ENCODE results near the gene FOXB1. TPM values are rescaled to one million over a fixed set of nuclear protein-coding genes. Genes with fewer than 3 reads are reported as not detected.

Gene FOXB1
- polyA plus RNA-seq, 1 experiment, result not detected

- no peak for TF ChIP-seq CTCF (IDR thresholded peaks at IDR 0.05; ENCODE audit: low read depth, low read length)
- Histone ChIP-seq H3K4me3 (ENCODE audit: low read depth, low read length) (peak overlapping the region; percentile 56), H3K27ac (ENCODE audit: low read depth, low read length) (no peak overlapping the region), H3K9me3 (ENCODE audit: control insufficient read depth, insufficient read depth, low read length) (peaks cover 4% of the 10 kb centered on the region; the same call in 1 of the 2 replicates), H3K27me3 (ENCODE audit: control insufficient read depth, insufficient read depth, low read length) (peaks cover 86% of the 10 kb centered on the region)
- DNase-seq (ENCODE audit: low read depth, low spot score), result no peak
- CTCF ChIA-PET, result no interaction called here
- POLR2A ChIA-PET, result interaction anchor here (0.8 kb wide), 1 partner anchor 348 kb away, joined by 3 read pairs; the partner anchor contains the start of gene GTF2A2
Observed at GRCh38 chr15:60005352-60006202, 1.5 kb downstream of the FOXB1 start.

GRCh38 chr15:60006203-60006862, 2.2 kb downstream of the FOXB1 start:
- Histone ChIP-seq H3K9me3 (ENCODE audit: control insufficient read depth, insufficient read depth, low read length) (peaks cover 4% of the 10 kb centered on the region; the same call in 1 of the 2 replicates), H3K27ac (ENCODE audit: low read depth, low read length) (no peak overlapping the region), H3K4me3 (ENCODE audit: low read depth, low read length) (peak overlapping the region; percentile 56), H3K27me3 (ENCODE audit: control insufficient read depth, insufficient read depth, low read length) (peaks cover 86% of the 10 kb centered on the region)
- no peak for DNase-seq (ENCODE audit: low read depth, low spot score)
- CTCF ChIA-PET, result interaction anchor here (0.7 to 1.2 kb wide), 2 partner anchors 174 to 320 kb away, joined by 3 to 5 read pairs; no protein-coding TSS in a partner anchor
- POLR2A ChIA-PET, result no interaction called here
- TF ChIP-seq CTCF (IDR thresholded peaks at IDR 0.05; ENCODE audit: low read depth, low read length), result no peak

GRCh38 chr15:60006873-60007272, 2.8 kb downstream of the FOXB1 start:
- CTCF ChIA-PET, result interaction anchor here (0.7 to 1.2 kb wide), 2 partner anchors 173 to 319 kb away, joined by 3 to 5 read pairs; no protein-coding TSS in a partner anchor
- TF ChIP-seq CTCF (IDR thresholded peaks at IDR 0.05; ENCODE audit: low read depth, low read length), result no peak
- DNase-seq (ENCODE audit: low read depth, low spot score), result no peak
- POLR2A ChIA-PET, result no interaction called here
- Histone ChIP-seq H3K4me3 (ENCODE audit: low read depth, low read length) (peak overlapping the region; percentile 56; the same call in 1 of the 2 replicates), H3K27ac (ENCODE audit: low read depth, low read length) (no peak overlapping the region), H3K27me3 (ENCODE audit: control insufficient read depth, insufficient read depth, low read length) (peaks cover 86% of the 10 kb centered on the region), H3K9me3 (ENCODE audit: control insufficient read depth, insufficient read depth, low read length) (peaks cover 4% of the 10 kb centered on the region; the same call in 1 of the 2 replicates)

GRCh38 chr15:60009124-60009960, 5.2 kb downstream of the FOXB1 start:
- H3K27ac ChIP-seq (ENCODE audit: low read depth, low read length), result no peak overlapping the region
- ChIA-PET CTCF (no interaction called here), POLR2A (no interaction called here)
- TF ChIP-seq CTCF (IDR thresholded peaks at IDR 0.05; ENCODE audit: low read depth, low read length), result no peak
- DNase-seq (ENCODE audit: low read depth, low spot score), result no peak
- peaks cover 64% of the 10 kb centered on the region for H3K27me3 ChIP-seq (ENCODE audit: control insufficient read depth, insufficient read depth, low read length)
- H3K9me3 ChIP-seq (ENCODE audit: control insufficient read depth, insufficient read depth, low read length), result peaks cover 4% of the 10 kb centered on the region; the same call in 1 of the 2 replicates
- H3K4me3 ChIP-seq (ENCODE audit: low read depth, low read length), result no peak overlapping the region

All from AG04450 (cell line).